HepG2 (cell line): ENCODE data around the gene RAP1GAP2. TPM values are rescaled to one million over a fixed set of nuclear protein-coding genes. Genes with fewer than 3 reads are reported as not detected.

ENCODE experiments used
- FLYWCH1 ChIP-seq: sonication (generic); formaldehyde crosslinking; IDR thresholded peaks from 2 replicates; pipeline ENCODE4 v1.8.1; 2023; ENCODE audit warnings: mild to moderate bottlenecking, missing genetic modification reagents
- GABPA ChIP-seq, 2 experiments: IDR thresholded peaks; 2 replicates each; pipeline ENCODE4 v1.6.1; 2011 to 2016; ENCODE audit warnings: low read depth in 2 of 2, low read length in 1 of 2, missing biosample characterization in 1 of 2, missing genetic modification characterization in 1 of 2
- GLI4 ChIP-seq: sonication (generic); formaldehyde crosslinking; IDR thresholded peaks from 2 replicates; pipeline ENCODE4 v1.5.1; 2020; ENCODE audit warnings: missing genetic modification reagents, mild to moderate bottlenecking, moderate library complexity, borderline replicate concordance
- KLF6 ChIP-seq: IDR thresholded peaks from 2 replicates; pipeline ENCODE4 v1.8.0; 2016; ENCODE audit warnings: missing biosample characterization, missing genetic modification reagents
- MAZ ChIP-seq, 2 experiments: sonication (generic) in 1 of 2; formaldehyde crosslinking in 1 of 2; IDR thresholded peaks; 2 replicates each; pipeline versions ENCODE4 v1.5.0 to v1.6.1; 2012 to 2020; ENCODE audit warnings: low read depth in 2 of 2, mild to moderate bottlenecking in 2 of 2, borderline replicate concordance in 1 of 2, improper control_type of control experiment in 1 of 2, low read length in 1 of 2, missing genetic modification reagents in 1 of 2, moderate library complexity in 1 of 2
- SCMH1 ChIP-seq: sonication (generic); formaldehyde crosslinking; IDR thresholded peaks from 2 replicates; pipeline ENCODE4 v1.9.0; 2021; ENCODE audit warnings: missing genetic modification reagents, mild to moderate bottlenecking, borderline replicate concordance
- ZMAT3 ChIP-seq: sonication (generic); formaldehyde crosslinking; conservative IDR thresholded peaks from 2 replicates; pipeline ENCODE4 v1.7.0; 2021; ENCODE audit warnings: missing genetic modification reagents
- ZMYM4 ChIP-seq: sonication (generic); formaldehyde crosslinking; IDR thresholded peaks from 2 replicates; pipeline ENCODE4 v1.8.1; 2023; ENCODE audit warnings: mild to moderate bottlenecking, missing genetic modification reagents
- ZNF224 ChIP-seq: sonication (generic); formaldehyde crosslinking; IDR thresholded peaks from 2 replicates; pipeline ENCODE4 v1.5.0; 2020; ENCODE audit warnings: mild to moderate bottlenecking, missing genetic modification reagents
- ZNF724P ChIP-seq: sonication (generic); formaldehyde crosslinking; IDR thresholded peaks from 2 replicates; pipeline ENCODE4 v1.8.0; 2022; ENCODE audit warnings: missing genetic modification reagents, borderline replicate concordance
- polyA plus RNA-seq, 8 experiments: library from polyadenylated mRNA; depleted of rRNA in 3 of 8; stranded (reverse) in 7 of 8; unstranded in 1 of 8; fragments of >200 nt; fragmentation: Illumina TruSeq in 4 of 8; extraction: Trizol in 4 of 8; gene quantifications; 2 replicates each; pipeline versions ENCODE4 v1.2.1 to v1.2.3, GENCODE V29; 2011 to 2016; ENCODE audit warnings: low read depth in 4 of 8, missing spikeins in 1 of 8, mixed read lengths in 1 of 8; ENCODE audit not compliant: insufficient read depth in 1 of 8
- total RNA-seq, 5 experiments: library from RNA; depleted of rRNA; stranded (reverse); fragments of >200 nt; fragmentation: Illumina TruSeq; extraction: Trizol; gene quantifications; 2 replicates each; pipeline ENCODE4 v1.2.3, GENCODE V29; 2016; ENCODE audit warnings: low read depth in 1 of 5
- TF ChIP-seq, protein P1 (sequence below): IDR thresholded peaks from 2 replicates; pipeline ENCODE4 v1.6.1; 2016; ENCODE audit warnings: missing compliant biosample characterization, missing genetic modification reagents, borderline replicate concordance
- TF ChIP-seq, protein P2 (sequence below): sonication (generic); formaldehyde crosslinking; IDR thresholded peaks from 2 replicates; pipeline ENCODE4 v1.5.1; 2020; ENCODE audit warnings: missing genetic modification reagents, mild to moderate bottlenecking, borderline replicate concordance
- TF ChIP-seq, protein P3 (sequence below): sonication (generic); formaldehyde crosslinking; IDR thresholded peaks from 2 replicates; pipeline ENCODE4 v1.4.0; 2020; ENCODE audit warnings: missing genetic modification reagents, borderline replicate concordance
- TF ChIP-seq, protein P4 (sequence below): sonication (generic); formaldehyde crosslinking; IDR thresholded peaks from 2 replicates; pipeline ENCODE4 v1.5.1; 2020; ENCODE audit warnings: mild to moderate bottlenecking, missing genetic modification reagents, borderline replicate concordance

The RAP1GAP2 gene
- total and polyA plus RNA-seq, 2 of the 13 experiments (the other 11 are each of a cell fraction or from before 2014, with no cell fraction given): 10.9 to 12.0 TPM

DNA sequence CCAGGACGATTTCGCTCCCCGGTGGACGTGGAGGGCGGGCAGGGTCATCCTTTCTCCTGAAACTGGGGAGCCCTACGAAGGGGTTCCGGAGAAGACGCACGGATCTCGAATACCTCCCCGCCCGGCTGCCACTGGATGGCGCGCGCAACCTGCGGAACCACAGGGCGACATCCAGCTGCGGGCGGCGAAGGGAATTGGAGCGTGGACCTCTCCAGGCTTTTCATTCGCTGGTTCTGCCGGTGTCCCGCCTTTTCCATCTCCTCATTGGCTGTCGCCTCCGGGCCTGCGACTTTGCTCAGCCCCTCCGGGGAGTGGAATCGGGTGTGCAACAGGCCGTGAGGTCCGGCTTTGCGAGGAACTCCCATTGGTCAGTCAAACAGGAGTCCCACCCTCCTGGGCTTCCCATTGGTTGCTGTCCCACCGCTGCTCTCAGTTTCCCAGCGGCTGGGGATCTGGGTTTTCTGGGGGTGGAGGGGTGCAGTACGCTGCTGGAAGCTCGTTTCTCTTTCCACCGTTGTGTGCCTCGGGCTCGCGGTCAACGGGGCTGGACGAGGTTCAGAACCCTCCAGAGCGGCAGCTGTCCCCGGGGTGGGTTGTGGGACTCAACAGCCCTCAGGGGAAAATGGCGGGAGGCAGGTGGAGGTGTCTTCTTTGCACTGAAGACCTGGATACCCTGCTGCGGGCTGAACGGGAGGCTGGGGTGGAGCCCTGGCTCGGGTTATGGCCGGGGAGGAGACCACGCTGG is 252.7 kb downstream of the RAP1GAP2 start (continued):
- TF ChIP-seq, protein P1, sequence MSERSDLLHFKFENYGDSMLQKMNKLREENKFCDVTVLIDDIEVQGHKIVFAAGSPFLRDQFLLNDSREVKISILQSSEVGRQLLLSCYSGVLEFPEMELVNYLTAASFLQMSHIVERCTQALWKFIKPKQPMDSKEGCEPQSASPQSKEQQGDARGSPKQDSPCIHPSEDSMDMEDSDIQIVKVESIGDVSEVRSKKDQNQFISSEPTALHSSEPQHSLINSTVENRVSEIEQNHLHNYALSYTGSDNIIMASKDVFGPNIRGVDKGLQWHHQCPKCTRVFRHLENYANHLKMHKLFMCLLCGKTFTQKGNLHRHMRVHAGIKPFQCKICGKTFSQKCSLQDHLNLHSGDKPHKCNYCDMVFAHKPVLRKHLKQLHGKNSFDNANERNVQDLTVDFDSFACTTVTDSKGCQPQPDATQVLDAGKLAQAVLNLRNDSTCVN (CRISPR knock-in tag): no peak
- no peak for TF ChIP-seq GLI4 (CRISPR knock-in tag)
- no peak for TF ChIP-seq ZNF224 (CRISPR knock-in tag)
- peak; percentile 40 for TF ChIP-seq GABPA (IDR thresholded peaks at IDR 0.05; ENCODE audit: low read depth, low read length)
- peak; percentile 65; the same call in 1 of the 2 replicates for TF ChIP-seq GABPA (CRISPR knock-in tag; IDR thresholded peaks at IDR 0.05; ENCODE audit: low read depth)
- TF ChIP-seq, protein P2, sequence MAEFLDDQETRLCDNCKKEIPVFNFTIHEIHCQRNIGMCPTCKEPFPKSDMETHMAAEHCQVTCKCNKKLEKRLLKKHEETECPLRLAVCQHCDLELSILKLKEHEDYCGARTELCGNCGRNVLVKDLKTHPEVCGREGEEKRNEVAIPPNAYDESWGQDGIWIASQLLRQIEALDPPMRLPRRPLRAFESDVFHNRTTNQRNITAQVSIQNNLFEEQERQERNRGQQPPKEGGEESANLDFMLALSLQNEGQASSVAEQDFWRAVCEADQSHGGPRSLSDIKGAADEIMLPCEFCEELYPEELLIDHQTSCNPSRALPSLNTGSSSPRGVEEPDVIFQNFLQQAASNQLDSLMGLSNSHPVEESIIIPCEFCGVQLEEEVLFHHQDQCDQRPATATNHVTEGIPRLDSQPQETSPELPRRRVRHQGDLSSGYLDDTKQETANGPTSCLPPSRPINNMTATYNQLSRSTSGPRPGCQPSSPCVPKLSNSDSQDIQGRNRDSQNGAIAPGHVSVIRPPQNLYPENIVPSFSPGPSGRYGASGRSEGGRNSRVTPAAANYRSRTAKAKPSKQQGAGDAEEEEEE: no peak
- TF ChIP-seq FLYWCH1 (CRISPR knock-in tag): no peak
- peak; percentile 98 for TF ChIP-seq ZMYM4 (CRISPR knock-in tag)
- TF ChIP-seq, protein P3, sequence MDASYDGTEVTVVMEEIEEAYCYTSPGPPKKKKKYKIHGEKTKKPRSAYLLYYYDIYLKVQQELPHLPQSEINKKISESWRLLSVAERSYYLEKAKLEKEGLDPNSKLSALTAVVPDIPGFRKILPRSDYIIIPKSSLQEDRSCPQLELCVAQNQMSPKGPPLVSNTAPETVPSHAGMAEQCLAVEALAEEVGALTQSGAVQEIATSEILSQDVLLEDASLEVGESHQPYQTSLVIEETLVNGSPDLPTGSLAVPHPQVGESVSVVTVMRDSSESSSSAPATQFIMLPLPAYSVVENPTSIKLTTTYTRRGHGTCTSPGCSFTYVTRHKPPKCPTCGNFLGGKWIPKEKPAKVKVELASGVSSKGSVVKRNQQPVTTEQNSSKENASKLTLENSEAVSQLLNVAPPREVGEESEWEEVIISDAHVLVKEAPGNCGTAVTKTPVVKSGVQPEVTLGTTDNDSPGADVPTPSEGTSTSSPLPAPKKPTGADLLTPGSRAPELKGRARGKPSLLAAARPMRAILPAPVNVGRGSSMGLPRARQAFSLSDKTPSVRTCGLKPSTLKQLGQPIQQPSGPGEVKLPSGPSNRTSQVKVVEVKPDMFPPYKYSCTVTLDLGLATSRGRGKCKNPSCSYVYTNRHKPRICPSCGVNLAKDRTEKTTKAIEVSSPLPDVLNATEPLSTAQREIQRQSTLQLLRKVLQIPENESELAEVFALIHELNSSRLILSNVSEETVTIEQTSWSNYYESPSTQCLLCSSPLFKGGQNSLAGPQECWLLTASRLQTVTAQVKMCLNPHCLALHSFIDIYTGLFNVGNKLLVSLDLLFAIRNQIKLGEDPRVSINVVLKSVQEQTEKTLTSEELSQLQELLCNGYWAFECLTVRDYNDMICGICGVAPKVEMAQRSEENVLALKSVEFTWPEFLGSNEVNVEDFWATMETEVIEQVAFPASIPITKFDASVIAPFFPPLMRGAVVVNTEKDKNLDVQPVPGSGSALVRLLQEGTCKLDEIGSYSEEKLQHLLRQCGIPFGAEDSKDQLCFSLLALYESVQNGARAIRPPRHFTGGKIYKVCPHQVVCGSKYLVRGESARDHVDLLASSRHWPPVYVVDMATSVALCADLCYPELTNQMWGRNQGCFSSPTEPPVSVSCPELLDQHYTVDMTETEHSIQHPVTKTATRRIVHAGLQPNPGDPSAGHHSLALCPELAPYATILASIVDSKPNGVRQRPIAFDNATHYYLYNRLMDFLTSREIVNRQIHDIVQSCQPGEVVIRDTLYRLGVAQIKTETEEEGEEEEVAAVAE (CRISPR knock-in tag): no peak
- TF ChIP-seq, protein P4, sequence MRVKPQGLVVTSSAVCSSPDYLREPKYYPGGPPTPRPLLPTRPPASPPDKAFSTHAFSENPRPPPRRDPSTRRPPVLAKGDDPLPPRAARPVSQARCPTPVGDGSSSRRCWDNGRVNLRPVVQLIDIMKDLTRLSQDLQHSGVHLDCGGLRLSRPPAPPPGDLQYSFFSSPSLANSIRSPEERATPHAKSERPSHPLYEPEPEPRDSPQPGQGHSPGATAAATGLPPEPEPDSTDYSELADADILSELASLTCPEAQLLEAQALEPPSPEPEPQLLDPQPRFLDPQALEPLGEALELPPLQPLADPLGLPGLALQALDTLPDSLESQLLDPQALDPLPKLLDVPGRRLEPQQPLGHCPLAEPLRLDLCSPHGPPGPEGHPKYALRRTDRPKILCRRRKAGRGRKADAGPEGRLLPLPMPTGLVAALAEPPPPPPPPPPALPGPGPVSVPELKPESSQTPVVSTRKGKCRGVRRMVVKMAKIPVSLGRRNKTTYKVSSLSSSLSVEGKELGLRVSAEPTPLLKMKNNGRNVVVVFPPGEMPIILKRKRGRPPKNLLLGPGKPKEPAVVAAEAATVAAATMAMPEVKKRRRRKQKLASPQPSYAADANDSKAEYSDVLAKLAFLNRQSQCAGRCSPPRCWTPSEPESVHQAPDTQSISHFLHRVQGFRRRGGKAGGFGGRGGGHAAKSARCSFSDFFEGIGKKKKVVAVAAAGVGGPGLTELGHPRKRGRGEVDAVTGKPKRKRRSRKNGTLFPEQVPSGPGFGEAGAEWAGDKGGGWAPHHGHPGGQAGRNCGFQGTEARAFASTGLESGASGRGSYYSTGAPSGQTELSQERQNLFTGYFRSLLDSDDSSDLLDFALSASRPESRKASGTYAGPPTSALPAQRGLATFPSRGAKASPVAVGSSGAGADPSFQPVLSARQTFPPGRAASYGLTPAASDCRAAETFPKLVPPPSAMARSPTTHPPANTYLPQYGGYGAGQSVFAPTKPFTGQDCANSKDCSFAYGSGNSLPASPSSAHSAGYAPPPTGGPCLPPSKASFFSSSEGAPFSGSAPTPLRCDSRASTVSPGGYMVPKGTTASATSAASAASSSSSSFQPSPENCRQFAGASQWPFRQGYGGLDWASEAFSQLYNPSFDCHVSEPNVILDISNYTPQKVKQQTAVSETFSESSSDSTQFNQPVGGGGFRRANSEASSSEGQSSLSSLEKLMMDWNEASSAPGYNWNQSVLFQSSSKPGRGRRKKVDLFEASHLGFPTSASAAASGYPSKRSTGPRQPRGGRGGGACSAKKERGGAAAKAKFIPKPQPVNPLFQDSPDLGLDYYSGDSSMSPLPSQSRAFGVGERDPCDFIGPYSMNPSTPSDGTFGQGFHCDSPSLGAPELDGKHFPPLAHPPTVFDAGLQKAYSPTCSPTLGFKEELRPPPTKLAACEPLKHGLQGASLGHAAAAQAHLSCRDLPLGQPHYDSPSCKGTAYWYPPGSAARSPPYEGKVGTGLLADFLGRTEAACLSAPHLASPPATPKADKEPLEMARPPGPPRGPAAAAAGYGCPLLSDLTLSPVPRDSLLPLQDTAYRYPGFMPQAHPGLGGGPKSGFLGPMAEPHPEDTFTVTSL (CRISPR knock-in tag): peak; percentile 43; the same call in 1 of the 2 replicates
- no peak; the same call in 1 of the 2 replicates for TF ChIP-seq ZNF724P (CRISPR knock-in tag)
- TF ChIP-seq KLF6 (CRISPR knock-in tag): no peak
- TF ChIP-seq ZMAT3: no peak
- TF ChIP-seq SCMH1 (CRISPR knock-in tag): no peak
- TF ChIP-seq MAZ (IDR thresholded peaks at IDR 0.05; ENCODE audit: borderline replicate concordance, low read depth, low read length): 0 out of 2 replicates have a peak, but pooled peaks have one; percentile 30
- TF ChIP-seq MAZ (CRISPR knock-in tag; IDR thresholded peaks at IDR 0.05; ENCODE audit: low read depth): peak; percentile 79
